SH-SY5Y (cell line): ENCODE data around the gene ATPAF1.

Experiments
- GATA2 ChIP-seq: IDR thresholded peaks from 2 replicates; pipeline ENCODE4 v1.6.1; 2011; ENCODE audit warnings: mild to moderate bottlenecking, low read depth, low read length
- GATA3 ChIP-seq: IDR thresholded peaks from 2 replicates; pipeline ENCODE4 v1.6.1; 2011; ENCODE audit warnings: low read depth, mild to moderate bottlenecking, low read length, moderate library complexity

DNA sequence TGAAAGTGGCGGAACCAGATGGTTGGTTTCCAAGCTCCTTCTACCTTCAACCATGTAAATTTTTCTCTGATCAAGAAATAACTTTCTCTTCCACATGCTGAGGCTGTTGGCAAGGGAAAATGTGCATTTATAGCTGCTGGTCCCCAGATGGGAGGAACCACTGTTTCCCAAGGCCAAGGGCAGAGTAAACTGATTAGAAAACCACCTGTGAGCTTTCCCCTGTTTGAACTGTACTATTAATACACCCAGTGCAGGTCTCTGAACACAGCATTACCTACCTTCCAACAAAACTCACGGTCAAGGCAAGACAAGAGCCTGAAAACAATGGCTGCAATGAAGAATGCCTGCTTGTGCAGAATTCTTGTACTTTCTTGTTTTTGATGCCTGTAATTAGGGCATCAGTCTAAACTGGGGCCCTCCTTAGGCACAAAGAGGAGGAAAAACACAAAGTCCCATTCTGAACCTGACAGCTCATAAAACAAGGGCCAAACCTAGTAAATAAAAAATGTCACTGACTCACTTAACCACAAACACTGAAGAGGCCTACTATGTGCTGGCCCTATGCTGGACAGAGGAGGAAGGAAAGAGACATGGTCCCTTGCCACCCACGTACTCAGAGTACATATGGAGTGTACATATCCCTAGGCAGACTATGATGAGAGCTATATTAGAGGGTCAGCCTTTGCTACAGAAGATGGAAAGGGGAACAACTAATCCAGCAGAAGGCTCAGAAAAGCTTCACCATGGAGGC is 66.7 kb downstream of the ATPAF1 start:
- TF ChIP-seq GATA3, result no peak
- TF ChIP-seq GATA2, result no peak
